HCT116 (cell line): ENCODE data around the gene POP5.

Experiments
- CTCF ChIP-seq, 3 experiments: fragments of 200-600 bp in 1 of 3; sonication (generic) in 1 of 3; IDR thresholded peaks in 2 of 3; conservative IDR thresholded peaks in 1 of 3; 2 replicates each; pipeline ENCODE4 v1.5.1; 2012 to 2017; ENCODE audit warnings: low read depth in 2 of 3, low read length in 2 of 3, antibody characterized with exemption in 1 of 3, borderline replicate concordance in 1 of 3, control low read depth in 1 of 3, mild to moderate bottlenecking in 1 of 3, mixed read lengths in 1 of 3, mixed run types in 1 of 3, moderate library complexity in 1 of 3; ENCODE audit not compliant: insufficient read depth in 1 of 3
- EZH2 ChIP-seq: fragments of 200-600 bp; sonication (generic); IDR thresholded peaks from 2 replicates; pipeline ENCODE4 v1.6.1; 2017; ENCODE audit warnings: antibody characterized with exemption, mixed run types
- EZH2phosphoT487 ChIP-seq: fragments of 200-600 bp; IDR thresholded peaks from 2 replicates; pipeline ENCODE4 v1.6.1; 2018; ENCODE audit warnings: antibody characterized with exemption, borderline replicate concordance
- JUND ChIP-seq: IDR thresholded peaks from 2 replicates; pipeline ENCODE4 v1.6.1; 2012
- MAX ChIP-seq: IDR thresholded peaks from 2 replicates; pipeline ENCODE4 v1.6.1; 2012
- POLR2A ChIP-seq: IDR thresholded peaks from 2 replicates; pipeline ENCODE4 v1.7.0; 2011; ENCODE audit warnings: borderline replicate concordance; ENCODE audit not compliant: insufficient read depth, insufficient read length; ENCODE audit errors: extremely low read depth
- RAD21 ChIP-seq: IDR thresholded peaks from 2 replicates; pipeline ENCODE4 v1.6.1; 2012; ENCODE audit warnings: low read depth, mild to moderate bottlenecking
- REST ChIP-seq: IDR thresholded peaks from 2 replicates; pipeline ENCODE4 v1.6.1; 2012; ENCODE audit warnings: low read depth
- SIN3A ChIP-seq: IDR thresholded peaks from 2 replicates; pipeline ENCODE4 v1.6.1; 2012; ENCODE audit warnings: low read depth
- SRF ChIP-seq: IDR thresholded peaks from 2 replicates; pipeline ENCODE4 v1.6.1; 2012; ENCODE audit warnings: low read depth
- YY1 ChIP-seq: IDR thresholded peaks from 2 replicates; pipeline ENCODE4 v1.6.1; 2011; ENCODE audit warnings: low read length, low read depth, moderate library complexity, mild to moderate bottlenecking; ENCODE audit not compliant: insufficient replicate concordance; ENCODE audit errors: extremely low read depth
- ZBTB33 ChIP-seq: IDR thresholded peaks from 2 replicates; pipeline ENCODE4 v1.6.1; 2011; ENCODE audit warnings: mild to moderate bottlenecking, low read length, moderate library complexity; ENCODE audit not compliant: insufficient replicate concordance; ENCODE audit errors: extremely low read depth
- ZFX ChIP-seq: fragments of 450-650 bp; IDR thresholded peaks from 2 replicates; pipeline ENCODE4 v1.6.1; 2017
- ZNF274 ChIP-seq: fragments of 200-500 bp; sonication (Bioruptor generic); IDR thresholded peaks from 2 replicates; pipeline ENCODE4 v1.6.1; 2014; ENCODE audit warnings: mild to moderate bottlenecking, low read depth, low read length, inconsistent platforms

- no peak for TF ChIP-seq CTCF (IDR thresholded peaks at IDR 0.05 in 2 of 3, conservative IDR thresholded peaks at IDR 0.05 in 1 of 3; ENCODE audit: borderline replicate concordance in 1 of 3, insufficient read depth in 1 of 3, low read depth in 2 of 3, low read length in 2 of 3)
- TF ChIP-seq ZBTB33 = no peak
- TF ChIP-seq ZNF274 = no peak
- TF ChIP-seq POLR2A = no peak
- TF ChIP-seq JUND = peak; percentile 45; the same call in 1 of the 2 replicates
- TF ChIP-seq YY1 = no peak
- no peak for TF ChIP-seq EZH2
- TF ChIP-seq MAX = peak; percentile 29; the same call in 1 of the 2 replicates
- TF ChIP-seq EZH2phosphoT487 = no peak
- TF ChIP-seq RAD21 = no peak
- no peak for TF ChIP-seq REST
- TF ChIP-seq ZFX = peak; percentile 92
- TF ChIP-seq SIN3A = peak; percentile 58
- no peak for TF ChIP-seq SRF
Measured at GRCh38 chr12:120534703-120535655, 46.2 kb downstream of the POP5 start.
